GM12801 (cell line): ENCODE measurements around the gene PDK2.

ENCODE experiments used
- CTCF ChIP-seq: IDR thresholded peaks from one replicate; pipeline ENCODE4 v1.5.1; 2011; ENCODE audit warnings: control low read depth; ENCODE audit not compliant: insufficient read length; ENCODE audit errors: extremely low read depth

The PDK2 gene

DNA sequence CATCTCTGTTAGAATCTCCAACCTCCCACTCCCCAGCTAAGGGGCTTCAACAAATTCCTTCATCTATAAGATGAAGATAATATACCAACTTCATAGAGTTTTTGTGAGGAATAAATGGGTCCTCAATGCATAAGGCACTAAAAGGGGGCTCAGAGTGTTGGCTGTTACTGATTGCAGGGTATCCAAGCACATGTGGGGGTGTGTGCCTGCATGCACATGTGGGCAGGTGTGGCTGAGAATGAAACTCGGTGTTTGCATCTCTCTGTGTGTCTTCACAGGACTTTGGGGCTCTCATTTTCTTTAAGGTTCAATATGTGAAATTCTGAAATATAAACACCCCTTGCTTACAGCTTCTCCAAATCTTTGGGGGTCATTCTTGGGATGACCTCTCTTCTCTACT lies 59.5 kb downstream of the PDK2 start:
- no peak for TF ChIP-seq CTCF

GRCh38 chr17:50155115-50155819 lies 60.1 kb downstream of the PDK2 start:
- TF ChIP-seq CTCF = no peak

DNA sequence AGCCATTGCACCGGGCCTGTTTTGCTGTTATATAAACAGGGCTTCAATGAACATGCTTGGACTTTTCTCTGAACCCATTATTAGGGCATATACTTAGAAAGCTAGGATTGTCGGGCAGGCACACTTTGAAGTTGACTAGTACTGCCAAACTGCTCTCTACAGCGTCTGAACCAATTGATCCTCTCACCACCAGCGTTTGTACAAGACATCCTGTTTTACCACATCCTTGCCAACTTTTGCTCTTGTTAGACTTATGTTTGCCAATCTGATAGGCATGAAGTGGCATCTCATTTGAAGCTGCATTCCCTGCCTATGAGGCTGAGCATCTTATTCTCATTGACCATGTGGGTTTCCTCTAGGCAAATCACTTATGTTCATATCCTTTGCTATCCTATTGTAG lies 62.7 kb downstream of the PDK2 start:
- no peak for TF ChIP-seq CTCF

DNA sequence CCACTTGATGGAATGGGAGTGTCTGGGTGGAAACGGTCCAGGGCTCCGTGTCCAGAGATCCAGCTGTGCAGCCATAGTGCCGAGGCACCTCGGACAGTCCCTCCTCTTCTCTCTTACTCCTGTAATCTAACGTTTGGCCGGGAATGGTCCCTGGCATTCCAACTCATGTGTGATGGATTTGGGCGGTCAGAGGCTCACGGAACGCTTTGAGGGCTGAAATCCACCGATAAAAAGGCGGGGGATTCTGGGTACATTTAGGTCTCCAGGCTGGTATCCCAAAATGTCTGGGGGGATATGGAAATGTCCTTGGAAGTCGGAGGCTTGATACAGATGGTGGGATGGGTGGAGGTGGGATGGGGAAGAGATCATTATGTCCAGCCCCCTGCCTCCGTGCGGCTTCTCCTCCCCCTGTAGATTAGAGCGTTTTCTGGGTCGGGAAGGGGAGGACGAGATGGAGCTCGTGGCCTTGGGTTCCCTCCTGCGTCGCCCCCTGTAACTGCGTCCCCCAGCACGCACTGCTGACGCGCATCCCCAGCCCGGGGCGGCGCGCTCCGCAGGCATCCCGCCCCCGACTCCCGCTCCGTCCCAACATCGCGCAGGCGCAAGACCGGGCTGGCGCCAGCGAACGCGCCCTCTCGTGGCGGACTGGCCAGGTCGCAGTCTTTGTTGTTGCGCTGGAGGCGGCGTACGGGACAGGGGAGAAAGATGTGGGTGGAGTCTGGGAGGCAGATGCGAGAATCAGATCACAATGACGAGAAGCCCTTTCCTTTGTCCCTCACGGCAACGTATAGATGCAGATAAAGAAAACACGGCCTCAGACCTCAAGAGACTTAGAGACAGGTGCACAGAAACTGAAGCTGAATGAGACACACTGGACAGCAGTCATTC lies 66.1 kb downstream of the PDK2 start:
- TF ChIP-seq CTCF = no peak
